Activated CD8-positive, alpha-beta memory T cell treated with anti-CD3 and anti-CD28 coated beads for 48 hours (primary cell): ENCODE data around the gene PCBD1.
"Not testable (repeated sequence)": the region's sequence is repeated elsewhere in the genome, so short reads cannot be mapped to it uniquely, and the experiment has no call there.

Experiments used
- DNase-seq, 3 experiments: peaks; one replicate each; pipeline ENCODE4 v3.0.0-alpha.2; 2020; ENCODE audit warnings: low read depth in 2 of 3, low spot score in 2 of 3

PCBD1 gene

GRCh38 chr10:70874061-70874460 lies 14.3 kb downstream of the PCBD1 start:
- no peak for DNase-seq

- DNase-seq, result no peak
These were observed 16.1 kb downstream of the PCBD1 start for GRCh38 chr10:70872291-70872690.

DNA sequence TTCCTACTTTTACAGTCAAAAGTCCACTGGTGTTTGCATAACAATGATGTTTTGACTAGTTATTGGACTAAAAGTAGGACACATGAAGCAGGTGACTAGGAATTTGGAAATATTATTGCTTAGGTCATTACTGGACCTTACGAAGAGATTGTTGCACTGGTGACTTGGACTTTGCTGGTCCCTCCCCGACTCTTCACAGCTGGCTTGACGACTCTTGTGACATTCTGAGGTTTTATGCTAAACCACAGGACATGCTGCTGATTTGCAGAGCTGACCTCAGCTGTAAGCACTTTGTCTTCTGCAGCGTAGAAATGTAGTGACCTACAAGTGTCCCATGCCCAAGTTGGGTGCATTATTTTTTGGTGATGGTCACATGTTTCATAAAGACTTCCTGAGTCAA lies 21.9 kb downstream of the PCBD1 start:
- no peak for DNase-seq

DNA sequence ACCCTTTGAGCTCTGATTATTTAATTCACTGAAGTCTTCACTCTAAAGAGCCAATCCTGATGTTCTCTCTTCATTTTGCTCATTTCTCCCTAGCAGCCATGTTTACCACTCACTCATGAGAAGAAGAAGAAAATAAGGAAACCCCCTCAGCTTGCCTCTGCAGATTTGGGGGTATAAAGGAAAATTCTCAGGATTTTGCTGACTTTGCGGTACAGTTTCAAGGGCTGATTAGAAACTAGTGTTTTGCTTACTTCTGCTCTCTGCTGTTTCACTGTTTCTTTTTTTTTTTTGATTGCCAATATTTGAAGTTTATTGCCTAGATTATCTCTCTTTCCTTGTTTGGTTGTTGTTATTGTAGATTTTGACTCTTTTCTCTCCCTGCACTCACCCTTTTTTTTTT lies 23.4 kb downstream of the PCBD1 start:
- no peak for DNase-seq

DNA sequence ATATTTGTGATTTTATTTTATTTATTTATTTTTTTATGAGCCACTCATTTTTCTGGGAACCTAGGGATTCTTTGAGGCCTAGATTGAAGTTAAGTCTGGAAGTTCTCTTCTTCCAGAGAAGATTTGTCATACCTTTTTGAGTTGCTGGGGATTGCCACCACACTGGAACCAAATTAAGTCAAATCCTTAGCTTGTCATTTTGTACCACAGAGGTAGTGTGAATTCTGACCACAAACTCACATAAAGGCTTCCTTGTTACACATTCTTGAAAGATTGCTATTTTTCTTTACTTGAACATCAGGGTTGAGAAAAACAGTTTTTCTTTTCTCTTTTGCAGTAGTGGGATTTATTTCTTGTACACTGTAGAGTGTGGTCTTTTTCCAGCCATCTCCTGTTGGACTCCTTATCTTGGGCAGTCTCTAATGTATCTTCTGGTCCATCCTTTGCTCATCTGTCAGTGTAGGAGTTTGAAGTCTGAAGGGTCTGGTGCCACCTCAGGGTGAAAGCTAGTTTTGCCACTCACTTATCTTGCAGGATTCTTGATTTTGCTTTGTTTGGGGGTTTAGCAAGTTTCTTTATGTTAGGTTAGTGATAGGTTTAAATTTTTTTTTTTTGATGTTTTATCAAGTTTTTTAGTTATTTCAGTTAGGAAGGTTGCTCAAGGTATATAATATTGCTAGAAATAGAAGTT lies 24.8 kb downstream of the PCBD1 start:
- no peak for DNase-seq

DNA sequence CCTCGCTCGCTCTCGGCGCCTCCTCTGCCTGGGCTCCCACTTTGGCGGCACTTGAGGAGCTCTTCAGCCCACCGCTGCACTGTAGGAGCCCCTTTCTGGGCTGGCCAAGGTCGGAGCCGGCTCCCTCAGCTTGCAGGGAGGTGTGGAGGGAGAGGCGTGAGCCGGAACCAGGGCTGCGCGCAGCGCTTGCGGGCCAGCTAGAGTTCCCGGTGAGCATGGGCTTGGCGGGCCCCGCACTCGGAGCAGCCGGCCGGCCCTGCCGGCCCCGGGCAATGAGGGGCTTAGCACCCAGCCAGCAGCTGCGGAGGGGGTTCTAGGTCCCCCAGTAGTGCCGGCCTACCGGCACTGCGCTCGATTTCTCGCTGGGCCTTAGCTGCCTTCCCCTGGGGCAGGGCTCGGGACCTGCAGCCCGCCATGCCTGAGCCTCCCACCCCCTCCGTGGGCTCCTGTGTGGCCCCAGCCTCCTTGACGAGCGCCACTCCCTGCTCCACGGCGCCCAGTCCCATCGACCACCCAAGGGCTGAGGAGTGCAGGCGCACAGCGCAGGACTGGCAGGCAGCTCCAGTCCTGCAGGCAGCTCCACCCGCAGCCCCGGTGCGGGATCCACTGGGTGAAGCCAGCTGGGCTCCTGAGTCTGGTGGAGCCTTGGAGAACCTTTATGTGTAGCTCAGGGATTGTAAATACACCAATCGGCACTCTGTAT lies 26.7 kb downstream of the PCBD1 start:
- DNase-seq, result not testable (repeated sequence)

GRCh38 chr10:70858759-70859158 lies 29.6 kb downstream of the PCBD1 start:
- no peak for DNase-seq

DNA sequence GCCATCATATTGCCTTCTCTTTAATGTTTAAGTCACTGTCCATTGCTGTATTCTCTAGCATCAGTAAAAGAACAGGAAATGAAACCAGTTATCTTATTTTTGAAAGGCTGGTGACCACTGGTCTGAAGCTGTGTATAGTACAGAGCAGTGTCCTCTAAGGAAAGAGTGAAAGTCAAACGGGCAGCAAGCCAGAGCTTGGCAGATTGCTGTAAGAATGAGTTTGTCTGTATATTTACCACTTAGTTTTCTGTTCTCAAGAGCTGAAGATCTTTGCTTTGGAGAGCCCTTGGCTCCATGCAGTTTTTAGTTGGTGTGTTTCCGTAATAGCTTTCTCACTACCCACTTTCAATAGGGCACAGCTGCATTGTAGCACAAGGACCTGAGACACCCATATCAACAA lies 31.9 kb downstream of the PCBD1 start:
- DNase-seq, result no peak

- DNase-seq, result no peak
These were observed 34.9 kb downstream of the PCBD1 start for GRCh38 chr10:70853457-70853856.

GRCh38 chr10:70853038-70853437 lies 35.3 kb downstream of the PCBD1 start:
- no peak for DNase-seq

DNA sequence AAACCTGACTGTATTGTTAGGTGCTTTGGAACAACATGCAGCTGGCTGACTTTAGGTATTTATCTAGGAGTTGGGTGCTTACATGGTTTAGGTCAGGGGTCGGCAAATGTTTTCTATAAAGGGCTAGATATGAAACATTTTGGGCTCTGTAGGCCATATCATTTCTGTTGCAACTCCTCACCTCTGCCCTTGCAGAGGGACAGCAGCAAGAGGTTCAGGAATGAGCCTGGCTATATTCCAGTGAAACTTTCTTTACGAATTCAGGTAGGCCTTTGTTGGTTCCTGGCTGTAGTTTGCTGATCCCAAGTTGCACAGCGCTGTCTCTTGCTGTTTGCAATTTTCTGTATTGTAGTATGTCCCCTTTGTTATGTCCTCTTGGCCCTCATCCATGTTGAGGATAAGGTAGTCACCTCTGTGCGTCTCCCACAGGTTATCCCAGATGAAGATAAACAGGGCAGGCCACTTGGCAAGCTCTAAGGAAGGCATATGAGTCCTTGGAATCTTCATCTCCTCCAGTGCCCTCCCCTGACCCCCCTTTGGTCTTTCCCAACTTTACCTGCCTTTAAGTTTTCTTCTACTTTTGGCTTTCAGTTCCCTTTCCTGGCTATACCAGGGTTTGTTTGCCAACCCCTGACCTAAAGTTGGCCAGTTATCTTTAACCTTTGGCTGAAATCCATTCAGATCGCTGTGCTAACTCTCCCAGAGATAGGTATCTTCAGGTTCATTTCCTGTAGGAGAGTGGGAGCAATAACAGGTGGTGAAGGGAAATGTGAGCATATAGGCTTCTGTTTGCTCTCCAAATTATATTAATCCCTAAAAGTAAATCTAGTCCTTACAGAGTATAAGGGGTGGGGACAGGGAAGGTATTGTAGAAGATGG lies 36.5 kb downstream of the PCBD1 start:
- DNase-seq, result no peak

- no peak for DNase-seq
These were observed 38.3 kb downstream of the PCBD1 start for GRCh38 chr10:70850097-70850496.

- no peak for DNase-seq
These were observed 38.8 kb downstream of the PCBD1 start for GRCh38 chr10:70849582-70850016.

DNA sequence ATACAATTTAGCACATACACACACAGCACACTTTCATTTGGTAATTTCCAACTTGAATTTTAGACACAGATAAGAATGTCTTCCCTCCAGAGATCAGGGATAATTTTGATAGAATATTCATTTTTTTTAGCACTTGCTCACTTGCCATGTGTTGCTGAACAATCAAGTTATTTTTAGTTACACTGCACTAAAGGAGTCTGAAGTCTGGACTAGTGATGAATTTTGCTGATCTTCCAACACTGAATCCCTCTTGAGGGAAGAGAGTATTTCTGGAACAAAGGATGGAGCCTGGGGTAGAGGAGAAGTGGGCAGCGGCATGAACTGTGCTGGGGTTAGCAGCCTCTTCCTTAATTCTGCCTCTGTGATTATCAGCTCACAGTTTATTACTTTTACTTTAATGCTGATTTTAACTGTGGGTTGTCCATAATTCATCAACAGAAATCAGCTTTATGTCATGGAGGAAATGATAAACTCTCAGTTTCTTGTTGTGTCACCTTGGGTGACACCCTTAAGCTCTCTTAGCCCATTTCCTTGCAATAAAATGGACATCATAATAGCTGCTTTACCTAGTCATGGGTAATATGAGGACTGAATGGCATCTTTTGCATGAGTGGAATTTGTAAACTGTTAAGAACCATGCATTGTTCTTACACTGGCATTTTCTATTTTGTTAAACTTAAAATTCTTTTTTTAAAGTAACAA lies 40.6 kb downstream of the PCBD1 start:
- DNase-seq, result no peak

- DNase-seq, result no peak
These were observed 41.6 kb downstream of the PCBD1 start for GRCh38 chr10:70846795-70847194.

GRCh38 chr10:70845816-70846215 lies 42.5 kb downstream of the PCBD1 start:
- DNase-seq, result no peak

- DNase-seq, result no peak
These were observed 43.1 kb downstream of the PCBD1 start for GRCh38 chr10:70845256-70845655.

DNA sequence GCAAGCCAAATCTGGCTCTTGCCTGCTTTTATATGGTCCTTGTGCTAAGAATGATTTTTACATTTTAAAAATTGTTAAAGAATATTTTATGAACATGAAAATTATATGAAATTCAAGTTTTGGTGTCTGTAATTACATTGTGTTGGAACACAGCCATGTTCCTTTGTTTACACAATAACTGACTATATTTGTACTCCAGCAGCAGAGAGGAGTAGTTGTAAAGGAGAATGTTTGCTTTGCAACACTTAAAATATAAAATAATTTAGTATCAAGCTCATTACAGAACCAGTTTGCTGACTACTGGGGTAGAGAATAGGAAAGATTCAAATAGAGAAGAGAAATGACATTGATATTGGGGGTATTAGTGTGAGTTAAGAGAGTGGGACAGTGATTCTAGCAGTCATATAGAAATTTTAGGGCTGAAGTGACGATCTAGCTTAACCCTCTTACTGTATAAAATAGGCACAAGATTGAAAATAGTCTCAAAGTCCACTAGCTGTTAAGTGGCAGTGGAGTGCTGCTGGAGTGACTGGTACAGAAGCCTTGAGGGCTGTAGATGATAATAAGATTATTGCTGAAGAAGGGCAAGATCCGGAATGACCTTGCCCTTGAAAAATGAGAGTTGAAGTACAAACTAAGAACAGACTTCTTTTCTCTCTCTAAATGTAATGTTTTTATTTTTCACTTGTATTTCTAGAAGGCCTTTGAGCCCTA lies 44.4 kb downstream of the PCBD1 start:
- DNase-seq, result no peak

GRCh38 chr10:70843333-70843732 lies 45.0 kb downstream of the PCBD1 start:
- DNase-seq, result no peak

DNA sequence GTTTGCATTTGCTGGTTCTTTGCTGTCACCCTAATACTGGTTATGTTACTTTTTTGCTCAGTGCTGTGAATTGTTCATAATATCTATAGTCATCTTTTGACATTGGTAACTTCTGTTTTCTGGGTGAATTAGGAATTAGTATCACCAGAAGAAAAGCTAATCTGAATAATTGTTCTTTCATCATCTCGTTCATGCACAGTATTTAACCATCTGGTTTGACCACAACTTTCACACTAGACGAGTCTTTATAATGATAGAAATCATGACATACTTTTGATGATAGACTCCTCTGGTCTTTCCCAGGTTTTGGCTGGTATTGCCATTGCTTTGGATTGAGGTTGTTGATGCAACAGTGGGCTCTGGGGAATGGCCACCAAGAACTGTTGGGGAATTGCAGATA lies 47.5 kb downstream of the PCBD1 start:
- no peak for DNase-seq
